GM18858 (cell line): ENCODE measurements around the gene BICDL1.

Source experiments
- ATAC-seq: cut with Tn5 transposase; IDR thresholded peaks from one replicate; pipeline ENCODE4 v1.9.1; 2021; ENCODE audit not compliant: unreplicated experiment

BICDL1 gene

DNA sequence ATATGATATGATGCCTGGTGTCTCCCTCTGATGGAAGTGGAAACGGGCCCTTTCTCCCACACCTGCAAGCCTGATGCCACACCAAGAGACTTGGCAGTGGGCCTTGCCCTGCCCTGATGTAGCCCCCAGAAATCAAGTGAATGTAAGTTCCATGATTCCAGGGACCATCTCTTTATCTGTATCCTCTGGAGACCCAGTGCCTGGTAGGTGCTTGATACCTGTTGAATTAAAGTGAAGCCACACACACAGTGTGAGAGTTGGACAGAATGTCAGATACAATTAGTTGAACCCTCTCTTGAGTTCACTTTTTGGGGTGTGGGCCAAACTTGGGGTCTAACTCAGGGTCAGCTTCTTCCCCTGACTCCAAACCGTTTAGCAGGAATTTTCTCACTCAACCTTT lies 132.3 kb downstream of the BICDL1 start:
- no peak for ATAC-seq

DNA sequence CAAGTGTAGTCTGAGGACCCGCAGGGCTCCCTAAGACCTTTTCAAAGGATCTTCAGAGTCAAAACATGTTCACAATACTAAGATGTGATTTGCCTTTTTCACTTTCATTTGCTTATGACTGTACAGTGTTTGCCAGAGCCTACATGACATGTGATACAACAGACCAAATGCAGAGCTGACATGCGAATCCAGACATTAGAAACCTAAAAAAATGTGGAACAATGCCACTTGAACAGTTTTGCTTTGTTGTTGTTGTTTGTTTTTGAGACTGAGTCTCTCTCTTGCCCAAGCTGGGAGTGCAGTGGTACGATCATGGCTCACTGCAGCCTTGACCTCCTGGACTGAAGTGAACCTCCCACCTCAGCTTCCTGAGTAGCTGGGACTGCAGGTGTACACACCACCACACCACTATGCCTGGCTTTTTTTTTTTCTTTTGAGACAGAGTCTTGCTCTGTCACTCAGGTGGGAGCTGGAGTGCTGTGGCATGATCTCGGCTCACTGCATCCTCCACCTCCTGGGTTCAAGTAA lies 132.8 kb downstream of the BICDL1 start:
- peak; percentile 36 for ATAC-seq

DNA sequence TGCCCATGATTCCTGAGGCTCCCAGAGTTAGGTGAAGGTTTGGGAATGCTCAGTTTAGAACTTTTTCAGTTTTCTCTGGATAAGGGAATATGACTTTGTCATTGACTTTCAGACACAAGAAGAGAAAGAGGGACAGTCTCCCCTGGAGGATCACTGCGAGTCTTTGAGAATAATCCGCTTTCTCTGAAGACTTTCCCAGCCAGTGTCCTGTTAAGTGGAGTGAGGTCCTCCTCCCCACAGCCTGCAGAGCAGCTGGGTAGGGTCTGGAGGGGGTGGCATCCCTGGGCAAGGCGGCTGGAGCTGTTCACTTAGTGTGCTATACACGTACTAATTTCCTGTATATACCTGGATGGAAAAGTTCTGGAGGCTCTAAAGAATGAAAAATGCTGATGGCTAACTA lies 136.0 kb downstream of the BICDL1 start:
- no peak for ATAC-seq

DNA sequence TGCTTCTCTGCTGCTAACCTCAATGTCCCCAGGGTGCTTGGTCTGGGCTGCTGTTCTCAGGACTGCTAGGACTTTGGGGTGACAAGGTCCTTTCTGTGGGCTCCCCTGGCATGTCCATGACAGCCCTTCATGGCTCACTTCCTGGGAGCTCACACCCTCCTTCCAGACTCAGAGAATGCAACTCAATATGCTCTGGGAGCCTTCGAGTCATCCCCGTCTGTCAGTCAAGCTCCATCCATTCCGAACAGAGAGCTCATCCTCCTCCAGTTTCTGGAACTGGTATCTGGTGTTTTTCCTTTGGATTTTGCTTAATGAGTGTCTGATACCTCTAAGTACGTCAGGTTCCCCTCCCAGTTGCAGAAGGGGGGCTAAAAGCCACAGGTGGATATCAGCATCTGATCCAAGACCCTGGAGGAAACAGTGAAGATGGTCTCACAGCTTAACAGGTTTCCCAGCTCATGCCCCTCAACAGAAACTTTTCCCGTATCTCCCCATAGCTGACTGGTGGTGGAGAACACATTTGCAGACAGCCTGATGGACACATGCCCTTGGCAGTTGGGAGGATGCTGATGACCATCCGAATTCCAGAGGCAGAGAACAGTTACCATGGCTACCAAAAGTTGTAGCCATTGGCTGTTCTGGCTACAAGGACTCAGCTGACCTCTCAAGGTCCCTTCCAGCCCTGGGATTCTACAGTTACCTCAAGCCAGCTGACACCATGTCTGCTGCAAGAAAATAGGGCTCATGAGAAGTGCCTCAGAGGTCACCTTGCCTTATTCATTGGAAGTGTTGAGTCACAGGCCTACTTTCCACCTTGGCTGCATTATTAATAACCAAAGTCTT lies 137.0 kb downstream of the BICDL1 start:
- ATAC-seq = no peak

DNA sequence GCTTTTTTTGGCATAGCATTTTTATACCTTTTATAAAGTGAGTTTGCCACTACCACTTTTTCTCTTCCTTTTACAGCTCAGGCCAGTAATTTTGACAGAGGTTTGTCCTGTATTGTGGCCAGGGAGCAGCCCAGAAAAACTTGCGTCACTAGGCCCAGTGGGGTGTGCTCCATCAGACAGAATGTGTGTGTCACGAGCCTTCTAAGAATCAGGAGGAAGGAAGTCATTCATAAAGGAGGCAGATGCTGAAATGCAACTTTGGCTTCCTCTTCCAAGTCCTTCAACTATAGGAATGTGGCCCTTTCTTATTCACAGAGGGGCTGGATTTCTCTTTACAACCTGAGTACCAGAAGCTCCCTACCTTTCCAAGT lies 137.6 kb downstream of the BICDL1 start:
- no peak for ATAC-seq

DNA sequence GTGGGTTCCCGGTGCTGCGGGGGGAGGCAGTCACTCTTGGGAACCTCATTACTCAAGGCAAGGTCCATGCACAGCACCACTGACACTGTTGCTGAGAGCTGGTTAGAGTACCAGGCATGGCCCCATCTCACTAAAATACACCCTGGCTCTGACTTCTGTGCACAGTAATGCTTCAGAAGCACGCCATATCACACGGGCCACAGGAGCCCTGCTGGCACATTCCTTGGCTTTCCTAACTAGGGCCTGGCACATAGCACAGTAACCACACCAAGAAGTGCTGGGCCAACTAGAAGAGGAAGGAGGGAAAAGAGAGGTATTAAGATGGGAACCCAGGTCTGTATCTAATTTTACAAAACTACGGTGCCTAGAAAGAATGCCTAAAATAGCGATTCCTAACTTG lies 141.0 kb downstream of the BICDL1 start:
- ATAC-seq = no peak

DNA sequence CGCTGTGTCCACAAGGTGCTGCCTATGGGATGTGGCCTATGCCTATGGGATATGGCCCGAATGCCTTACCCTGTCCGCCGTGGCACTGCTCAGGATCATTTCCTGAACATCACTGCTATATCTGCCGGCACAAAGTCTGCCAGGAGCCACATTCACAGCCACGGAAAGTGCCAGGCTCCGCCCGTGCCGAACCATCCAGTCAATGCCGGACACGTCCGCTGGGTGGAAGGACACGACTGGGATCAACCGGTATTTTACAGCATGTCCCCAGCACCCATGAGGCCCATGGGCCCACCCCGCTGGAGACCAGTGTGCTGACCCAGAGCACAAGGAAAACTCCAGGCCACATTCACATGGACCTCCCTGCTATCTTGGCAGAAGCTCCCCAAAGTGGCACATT lies 142.1 kb downstream of the BICDL1 start:
- no peak for ATAC-seq

DNA sequence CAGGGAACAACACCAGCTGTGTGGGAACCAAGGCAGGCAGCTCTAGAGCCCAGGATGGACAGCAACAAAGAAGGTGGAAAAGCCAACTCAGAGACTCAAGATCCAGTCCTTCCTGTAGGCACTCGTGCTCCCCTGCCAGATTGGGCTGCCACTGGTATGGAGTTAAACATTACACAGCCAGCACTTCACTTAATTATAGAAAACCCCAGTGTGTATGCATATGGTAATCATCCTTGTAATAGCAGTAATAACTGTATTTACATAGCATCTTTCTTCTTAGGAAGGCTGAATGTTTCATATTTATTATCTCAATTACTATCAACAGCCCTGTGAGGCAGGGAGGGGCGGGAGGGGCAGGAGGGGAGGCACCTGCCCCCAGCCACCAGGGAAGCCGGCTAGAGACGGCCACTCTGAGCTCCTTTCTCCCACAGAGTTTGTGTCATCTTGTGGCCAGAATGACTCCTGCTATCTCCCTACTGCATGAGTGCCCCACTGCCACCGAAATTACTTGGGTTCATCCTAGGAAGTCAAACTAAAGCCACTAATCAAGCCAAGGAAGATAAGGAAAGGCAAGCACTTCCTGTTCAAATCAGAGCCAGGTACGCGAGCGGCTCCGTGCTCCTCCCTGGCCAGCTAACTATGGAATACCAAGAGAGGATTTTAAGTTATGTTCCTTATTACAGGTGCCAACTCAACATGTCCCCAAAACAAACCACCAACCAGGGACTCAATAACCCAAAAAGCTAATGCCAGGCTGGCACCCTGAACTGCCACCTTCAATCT lies 143.2 kb downstream of the BICDL1 start:
- ATAC-seq = no peak

DNA sequence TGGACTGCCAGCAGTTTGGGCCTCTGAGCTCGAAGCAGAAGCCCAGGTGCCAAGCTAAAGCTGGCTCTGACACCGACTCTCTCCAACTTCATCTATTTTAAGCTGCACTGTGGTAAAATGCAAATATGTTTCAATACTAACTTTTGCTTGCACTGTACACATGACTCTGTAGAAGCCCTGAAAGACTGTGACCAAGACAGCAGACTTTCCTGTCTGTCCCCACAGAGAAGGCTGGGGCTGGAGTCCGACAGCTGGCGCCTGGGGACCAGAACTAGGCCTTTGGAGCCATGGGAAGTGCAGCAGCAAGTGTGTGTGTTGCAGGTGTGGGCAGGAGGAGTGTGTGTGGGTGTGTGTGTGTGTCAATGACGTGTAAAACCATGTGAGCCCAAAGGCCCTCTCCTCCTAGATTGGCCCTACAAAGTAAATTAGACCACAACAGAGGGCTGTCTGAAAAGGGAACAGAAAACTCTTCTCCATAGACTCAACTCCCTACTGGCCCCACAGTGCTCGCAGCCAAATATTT lies 143.9 kb downstream of the BICDL1 start:
- peak; percentile 83 for ATAC-seq

DNA sequence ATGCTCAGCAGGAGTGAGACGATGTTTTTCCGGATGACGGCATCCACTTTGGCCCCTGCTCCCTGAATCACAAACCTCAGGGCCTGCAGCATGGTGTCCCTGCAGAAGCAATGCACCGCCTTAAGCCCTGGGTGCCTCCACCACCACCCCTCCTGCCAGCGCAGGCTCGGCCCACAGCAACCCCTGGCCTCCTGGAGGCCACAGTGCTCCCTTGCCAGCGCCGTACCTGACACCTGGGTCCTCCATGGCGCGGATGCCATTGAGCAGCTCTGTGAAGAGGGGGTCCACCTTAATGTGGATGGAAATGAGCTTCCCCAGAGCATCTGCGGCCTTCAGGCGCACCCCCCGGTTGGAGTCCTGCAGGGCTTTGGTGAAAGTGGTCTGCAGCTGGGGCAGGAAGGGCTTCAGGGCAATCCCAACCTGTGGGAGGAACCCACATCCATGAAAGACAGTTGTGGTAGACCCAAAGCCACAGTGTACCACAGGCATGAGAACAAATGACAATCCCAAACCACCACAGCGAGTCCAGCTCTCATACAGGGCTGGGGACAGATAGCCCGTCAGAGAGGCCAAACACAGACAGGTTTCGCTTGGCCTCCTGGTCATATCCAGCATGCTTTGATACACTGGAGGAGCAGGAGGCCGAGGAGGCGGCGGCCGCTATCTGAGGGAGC lies 145.4 kb downstream of the BICDL1 start:
- no peak for ATAC-seq

DNA sequence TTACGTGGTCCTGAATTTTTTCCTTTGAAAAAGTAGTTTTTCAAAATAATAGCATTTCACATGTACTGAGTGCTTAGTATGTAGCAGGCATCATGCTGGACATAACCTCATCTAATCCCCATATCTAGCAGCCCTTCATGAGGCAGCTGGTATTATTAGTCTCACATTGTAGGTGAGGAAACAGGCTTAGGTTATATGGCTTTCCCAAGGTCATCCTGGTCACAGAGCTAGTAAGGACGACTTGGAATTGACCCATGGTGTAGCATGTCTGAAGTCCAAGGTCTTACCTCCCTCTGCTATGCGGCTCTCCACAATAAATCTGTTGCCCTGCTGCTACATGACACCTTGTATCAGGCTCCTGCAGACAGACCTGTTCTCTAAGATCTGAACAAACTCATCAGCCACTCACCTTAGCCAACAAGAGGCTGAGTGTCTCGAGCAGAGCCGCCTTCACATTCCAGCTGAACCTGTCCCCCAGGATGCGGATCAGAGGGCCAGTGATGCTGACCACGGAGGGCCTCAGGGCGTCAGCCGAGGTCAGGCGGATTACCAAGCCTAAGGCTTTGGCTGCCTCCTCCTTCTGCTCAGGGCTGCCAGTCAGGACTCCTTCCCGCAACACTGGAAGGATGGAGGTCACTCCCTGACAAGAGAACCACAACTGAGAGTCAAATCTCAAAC lies 147.2 kb downstream of the BICDL1 start:
- no peak for ATAC-seq

DNA sequence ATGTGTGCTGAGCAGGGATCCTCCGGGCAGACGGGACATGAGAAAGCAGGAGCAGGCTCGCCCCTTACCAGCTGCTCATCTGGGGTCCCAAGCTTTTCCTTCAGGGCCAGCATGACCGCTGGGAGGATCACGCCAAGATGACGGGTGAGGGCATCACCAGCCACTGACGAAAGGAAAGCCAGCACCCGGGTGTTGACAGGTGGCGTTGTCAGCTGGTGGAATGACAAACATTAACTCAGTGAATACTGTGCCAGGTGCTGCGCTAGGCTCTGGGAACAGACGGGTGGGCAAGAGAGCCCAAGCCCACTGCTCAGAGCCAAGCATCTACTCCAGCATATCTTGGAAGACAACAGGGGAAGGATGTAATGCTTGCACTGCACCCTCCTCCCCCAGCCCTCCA lies 148.8 kb downstream of the BICDL1 start:
- ATAC-seq = no peak

DNA sequence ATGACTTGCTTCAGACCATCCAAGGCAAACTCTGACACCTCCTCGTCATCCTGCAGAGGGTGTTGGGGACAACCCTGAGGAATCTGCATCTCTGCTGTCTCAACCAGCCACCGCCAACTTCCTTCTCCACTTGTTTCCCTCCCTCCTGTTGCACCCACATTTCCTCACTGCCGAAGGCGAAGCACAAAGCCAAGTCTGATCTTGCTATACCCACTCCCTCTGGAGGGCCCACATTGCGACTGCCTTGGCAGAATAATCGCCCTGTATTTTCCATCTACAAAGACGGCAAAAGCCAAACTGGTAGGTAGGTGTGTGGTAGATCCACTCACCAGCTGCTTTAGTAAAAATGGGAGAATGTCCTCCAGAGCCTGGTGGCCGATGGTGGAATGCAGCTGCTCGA lies 149.3 kb downstream of the BICDL1 start:
- ATAC-seq = no peak

DNA sequence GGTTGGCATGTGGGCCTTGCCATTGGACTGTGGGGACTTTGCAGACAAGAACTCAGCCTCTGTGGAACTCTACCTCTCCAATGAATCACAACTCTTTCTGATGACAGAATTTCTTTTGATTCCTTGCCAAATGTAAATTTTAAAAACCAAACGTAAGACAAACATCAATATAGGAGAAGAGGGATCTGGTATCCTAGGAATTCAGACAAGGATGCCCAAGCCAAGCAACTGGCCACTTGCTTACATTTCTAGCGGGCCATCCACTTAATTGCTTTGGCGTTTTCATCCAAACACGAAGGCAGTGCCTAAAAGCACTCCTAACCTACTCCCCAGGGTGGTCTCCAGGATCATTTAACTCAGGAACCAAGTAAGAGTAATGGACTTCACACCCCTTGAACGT lies 150.9 kb downstream of the BICDL1 start:
- ATAC-seq = no peak

DNA sequence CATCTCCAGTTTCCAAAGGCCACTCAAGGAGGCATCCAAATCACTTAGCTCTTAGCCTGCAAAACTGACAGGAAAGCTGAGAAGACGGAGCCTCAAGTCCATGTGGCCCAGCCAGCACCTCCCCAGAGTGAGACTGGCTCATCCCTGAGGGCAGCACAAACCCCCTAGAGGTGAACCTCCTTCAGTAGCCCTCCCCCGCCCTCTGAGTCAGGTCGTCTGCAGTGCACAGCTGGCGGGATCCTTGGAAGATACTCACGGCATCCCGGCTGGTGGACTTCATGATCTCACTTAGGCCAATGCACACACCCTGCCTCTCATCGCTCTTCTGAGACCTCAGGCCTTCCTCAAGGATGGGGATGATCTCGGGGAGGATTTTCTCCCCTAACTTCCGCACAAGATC lies 151.6 kb downstream of the BICDL1 start:
- ATAC-seq = no peak

DNA sequence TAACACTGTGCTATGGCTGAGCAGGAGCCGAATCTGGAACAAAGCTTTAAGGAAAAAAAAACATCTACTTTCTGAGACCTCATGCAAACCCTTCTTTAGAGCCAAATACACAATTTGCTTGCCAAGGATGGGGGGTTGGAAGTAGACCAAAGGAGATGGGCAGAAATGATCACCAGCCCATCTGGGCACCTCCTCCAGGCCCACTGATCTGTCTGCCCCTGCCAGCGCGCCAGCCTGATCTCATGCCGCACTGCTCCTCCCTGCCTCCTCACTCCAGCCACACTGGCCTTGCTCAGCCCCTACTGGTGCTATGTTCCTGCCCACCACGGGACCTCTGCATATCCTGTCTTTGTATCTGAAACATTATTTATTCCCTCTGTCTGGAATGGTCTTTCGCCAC lies 152.3 kb downstream of the BICDL1 start:
- no peak for ATAC-seq

DNA sequence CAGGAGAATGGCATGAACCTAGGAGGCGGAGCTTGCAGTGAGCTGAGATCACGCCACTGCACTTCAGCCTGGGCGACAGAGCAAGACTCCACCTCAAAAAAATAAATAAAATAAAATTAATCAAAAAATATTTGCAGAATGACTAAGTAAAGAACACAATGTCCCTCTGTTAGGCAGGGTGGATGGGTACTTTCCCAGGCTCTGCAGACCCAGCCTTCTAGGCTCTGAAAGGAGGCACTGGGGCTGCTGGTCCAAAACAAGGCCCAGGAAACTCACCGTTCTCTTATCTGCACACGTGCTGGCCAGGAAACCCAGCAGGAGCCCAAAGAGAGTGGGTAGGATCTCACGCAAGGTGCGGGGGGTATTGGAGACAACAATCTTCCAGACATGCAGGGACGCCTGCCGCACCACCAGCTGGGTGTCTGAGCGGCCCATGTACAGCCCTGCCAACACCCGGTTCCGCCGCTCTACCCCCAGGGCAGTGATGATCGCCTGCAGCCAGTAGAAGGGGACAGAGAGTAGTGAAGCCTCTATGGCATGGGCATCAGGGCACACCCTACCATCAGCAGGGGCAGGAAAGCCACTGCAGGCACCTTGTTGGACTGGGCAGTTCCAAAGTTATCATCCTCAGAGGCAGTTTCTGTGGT lies 153.3 kb downstream of the BICDL1 start:
- ATAC-seq = no peak
